ENCODE measurements around the gene PPP1R8. TPM values are rescaled to one million over a fixed set of nuclear protein-coding genes. Genes with fewer than 3 reads are reported as not detected.
A peak's percentile ranks its signal among the peaks of the same experiment; 100 is the strongest.

The PPP1R8 gene
- total and polyA plus RNA-seq, 9 of the 15 experiments (the other 6 are each of a cell fraction or from before 2014, with no cell fraction given) = 16.2 to 107 (median 75.3) TPM

DNA sequence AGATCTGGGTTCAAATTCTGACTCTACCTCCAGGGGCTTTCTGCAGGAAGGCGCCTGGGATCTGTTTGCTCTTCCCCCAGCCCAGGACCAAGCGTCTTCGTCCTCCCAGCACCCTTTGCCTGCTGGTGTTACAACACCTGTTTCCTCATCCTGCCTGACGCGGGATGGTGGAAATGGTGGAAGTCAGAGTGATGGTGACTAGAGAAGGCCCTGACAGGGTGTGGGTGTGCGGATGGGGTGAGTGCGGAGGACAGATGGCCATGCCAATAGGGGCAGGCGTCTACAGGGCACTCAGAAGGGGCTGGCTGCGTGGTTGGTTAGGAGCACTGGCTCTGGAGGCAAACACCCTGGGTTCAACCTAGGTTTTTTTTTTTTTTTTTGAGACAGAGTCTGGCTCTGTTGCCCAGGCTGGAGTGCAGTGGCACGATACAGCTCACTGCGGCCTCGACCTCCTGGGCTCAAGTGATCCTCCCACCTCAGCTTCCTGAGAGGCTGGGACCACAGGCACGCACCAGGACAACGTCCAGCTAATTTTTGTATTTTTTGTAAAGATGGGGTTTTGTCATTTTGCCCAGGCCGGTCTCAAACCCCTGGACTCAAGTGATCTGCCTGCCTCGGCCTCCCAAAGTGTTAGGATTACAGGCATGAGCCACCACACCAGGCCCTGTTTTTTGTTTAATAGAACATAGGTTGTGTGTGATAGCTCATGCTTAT, 43.2 kb downstream of the PPP1R8 start:
- WGBS (ENCODE audit: insufficient coverage, low coverage, missing lambda C conversion rate) = 86% methylated on average over 16 of the region's 16 CpGs
- FAIRE-seq = no peak
- no peak overlapping the region for H3K4me2 ChIP-seq (ENCODE audit: insufficient read depth, low read length)
- no peaks in the 10 kb centered on the region for H3K27me3 ChIP-seq (ENCODE audit: control insufficient read depth in 2 of 2, insufficient read depth in 2 of 2, low read length in 2 of 2)
- DNase-seq (ENCODE audit: extremely low read depth in 1 of 4, low spot score in 3 of 4) = no peak
- peaks cover 2% of the 10 kb centered on the region; the same call in 1 of the 3 replicates for H3K36me3 ChIP-seq (ENCODE audit: control insufficient read depth, insufficient read depth, low read length)
- intact Hi-C loops (cut with micrococcal nuclease) (no loop called here), in situ Hi-C loops (cut with MboI) (no loop called here)
- H3K9me1 ChIP-seq (ENCODE audit: control insufficient read depth, insufficient read depth, low read length) = no peaks in the 10 kb centered on the region
- no peak overlapping the region for H3K4me3 ChIP-seq
- TF ChIP-seq ZNF3 (CRISPR knock-in tag; IDR thresholded peaks at IDR 0.05) (no peak), ZBTB17 (CRISPR knock-in tag; IDR thresholded peaks at IDR 0.05) (no peak), MYNN (IDR thresholded peaks at IDR 0.05) (no peak), MYNN (CRISPR knock-in tag; IDR thresholded peaks at IDR 0.05) (no peak), ZNF668 (CRISPR knock-in tag; IDR thresholded peaks at IDR 0.05) (no peak), CC2D1A (IDR thresholded peaks at IDR 0.05) (no peak), ETS2 (tag; IDR thresholded peaks at IDR 0.05; ENCODE audit: borderline replicate concordance, poor library complexity, severe bottlenecking) (no peak), GABPA (tag; conservative IDR thresholded peaks at IDR 0.05; ENCODE audit: low read depth) (no peak)
- TF ChIP-seq, protein P1, sequence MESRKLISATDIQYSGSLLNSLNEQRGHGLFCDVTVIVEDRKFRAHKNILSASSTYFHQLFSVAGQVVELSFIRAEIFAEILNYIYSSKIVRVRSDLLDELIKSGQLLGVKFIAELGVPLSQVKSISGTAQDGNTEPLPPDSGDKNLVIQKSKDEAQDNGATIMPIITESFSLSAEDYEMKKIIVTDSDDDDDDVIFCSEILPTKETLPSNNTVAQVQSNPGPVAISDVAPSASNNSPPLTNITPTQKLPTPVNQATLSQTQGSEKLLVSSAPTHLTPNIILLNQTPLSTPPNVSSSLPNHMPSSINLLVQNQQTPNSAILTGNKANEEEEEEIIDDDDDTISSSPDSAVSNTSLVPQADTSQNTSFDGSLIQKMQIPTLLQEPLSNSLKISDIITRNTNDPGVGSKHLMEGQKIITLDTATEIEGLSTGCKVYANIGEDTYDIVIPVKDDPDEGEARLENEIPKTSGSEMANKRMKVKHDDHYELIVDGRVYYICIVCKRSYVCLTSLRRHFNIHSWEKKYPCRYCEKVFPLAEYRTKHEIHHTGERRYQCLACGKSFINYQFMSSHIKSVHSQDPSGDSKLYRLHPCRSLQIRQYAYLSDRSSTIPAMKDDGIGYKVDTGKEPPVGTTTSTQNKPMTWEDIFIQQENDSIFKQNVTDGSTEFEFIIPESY (CRISPR knock-in tag; IDR thresholded peaks at IDR 0.05) = peak; percentile 17; the same call in 1 of the 2 replicates
- H3K4me1 ChIP-seq (replicated peaks in 1 of 2; ENCODE audit: control insufficient read depth in 2 of 2, insufficient read depth in 2 of 2, low read length in 2 of 2) = peaks cover 15 to 36% of the 10 kb centered on the region in 2 experiments
- CTCF ChIA-PET (ENCODE audit: low intra/inter-chr PET ratio) = no interaction called here
- H2AFZ ChIP-seq (ENCODE audit: low read depth, low read length) = no peak overlapping the region
- ATAC-seq = no peak
- H4K20me1 ChIP-seq (replicated peaks; ENCODE audit: control insufficient read depth, insufficient read depth, low read length) = no peaks in the 10 kb centered on the region; the same call in 1 of the 2 replicates
- POLR2A ChIA-PET = interaction anchor here (0.6 to 1.2 kb wide), 4 partner anchors 10 to 650 kb away, joined by 3 to 4 read pairs (median 3); no protein-coding TSS in a partner anchor
- peaks cover 3% of the 10 kb centered on the region; the same call in 1 of the 3 replicates for H3K79me2 ChIP-seq (ENCODE audit: control insufficient read depth, insufficient read depth, low read length)
- no peak overlapping the region for H3K27ac ChIP-seq (ENCODE audit: extremely low read depth, low read depth, low read length)
- H3K9me3 ChIP-seq (replicated peaks; ENCODE audit: control insufficient read depth, insufficient read depth, low read depth, low read length) = no peaks in the 10 kb centered on the region
- no TSS peak for BruUV-seq (replicated peaks)
- H3K9ac ChIP-seq (ENCODE audit: insufficient read depth in 1 of 2, low read depth in 2 of 2, low read length in 2 of 2) = peak overlapping the region in 1 of 2 experiments; percentile 97; a peak in 2 of 4 replicates

Measured in K562 (cell line).